Measurements from ENCODE around the gene HOXD9. TPM values are rescaled to one million over a fixed set of nuclear protein-coding genes. Genes with fewer than 3 reads are reported as not detected.

The HOXD9 gene
- polyA plus RNA-seq, 1 donor (not counting 4 experiments of a cell fraction or from before 2014, with no cell fraction given): not detected

DNA sequence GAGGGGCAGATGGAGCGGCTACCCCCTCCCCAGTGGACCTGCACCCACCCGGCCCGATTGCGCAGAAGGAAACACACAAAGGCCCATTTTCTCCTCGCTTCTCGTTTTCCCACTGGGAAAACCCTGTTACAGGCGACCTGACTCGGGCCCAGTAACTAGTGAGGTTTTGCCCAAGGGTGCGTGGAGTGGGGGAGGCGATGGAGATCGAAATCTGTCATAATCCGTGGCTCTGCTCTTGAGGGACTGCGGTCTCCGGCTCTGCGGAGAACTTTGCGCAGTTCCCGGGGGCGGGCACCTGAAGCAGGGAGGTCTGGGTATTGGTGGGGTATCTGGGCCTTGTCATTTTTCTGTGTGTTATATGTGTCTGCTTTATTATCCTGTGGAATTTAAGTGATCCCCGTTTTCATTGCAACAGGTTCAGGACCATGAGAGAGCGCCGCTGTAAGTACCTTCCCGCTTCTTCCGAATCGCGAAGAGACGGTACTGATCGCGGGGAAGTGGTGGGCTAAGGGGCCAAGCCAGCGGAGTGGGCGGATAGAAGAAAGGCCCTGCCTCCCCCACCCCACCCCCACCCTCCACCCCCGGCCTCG lies 24.8 kb downstream of the HOXD9 start:
- no peak overlapping the region for H3K4me3 ChIP-seq (ENCODE audit: control insufficient read depth in 2 of 3, extremely low read depth in 1 of 3, insufficient read depth in 2 of 3, low read depth in 1 of 3, low read length in 3 of 3)
- H3K79me2 ChIP-seq (ENCODE audit: control insufficient read depth, insufficient read depth, low read length): no peaks in the 10 kb centered on the region
- no peak overlapping the region for H3K9ac ChIP-seq (ENCODE audit: control insufficient read depth, extremely low read depth, insufficient read depth, low read length)
- no peak for FAIRE-seq
- dilution Hi-C loops (cut with MboI; ENCODE audit: extremely low pct_ligation_motif_present, low sequenced_read_pairs): no loop called here
- no peaks in the 10 kb centered on the region for H3K9me3 ChIP-seq (ENCODE audit: control insufficient read depth, low read depth, low read length)
- no peaks in the 10 kb centered on the region for H3K9me1 ChIP-seq (ENCODE audit: control insufficient read depth, extremely low read depth, insufficient read depth, low read length)
- DNase-seq (ENCODE audit: low read depth, low spot score): no peak
- H3K4me1 ChIP-seq (ENCODE audit: control insufficient read depth, extremely low read depth, insufficient read depth, low read length): no peaks in the 10 kb centered on the region
- H3K36me3 ChIP-seq (ENCODE audit: control insufficient read depth in 2 of 2, extremely low read depth in 1 of 2, insufficient read depth in 2 of 2, low read length in 2 of 2): no peaks in the 10 kb centered on the region
- H2AFZ ChIP-seq (ENCODE audit: control insufficient read depth, low read length): no peak overlapping the region
- H3K27me3 ChIP-seq (ENCODE audit: control insufficient read depth, extremely low read depth, insufficient read depth, low read length): peaks cover 80% of the 10 kb centered on the region
- H4K20me1 ChIP-seq (ENCODE audit: control insufficient read depth, extremely low read depth, insufficient read depth, low read length): no peaks in the 10 kb centered on the region
- TF ChIP-seq, protein P1, sequence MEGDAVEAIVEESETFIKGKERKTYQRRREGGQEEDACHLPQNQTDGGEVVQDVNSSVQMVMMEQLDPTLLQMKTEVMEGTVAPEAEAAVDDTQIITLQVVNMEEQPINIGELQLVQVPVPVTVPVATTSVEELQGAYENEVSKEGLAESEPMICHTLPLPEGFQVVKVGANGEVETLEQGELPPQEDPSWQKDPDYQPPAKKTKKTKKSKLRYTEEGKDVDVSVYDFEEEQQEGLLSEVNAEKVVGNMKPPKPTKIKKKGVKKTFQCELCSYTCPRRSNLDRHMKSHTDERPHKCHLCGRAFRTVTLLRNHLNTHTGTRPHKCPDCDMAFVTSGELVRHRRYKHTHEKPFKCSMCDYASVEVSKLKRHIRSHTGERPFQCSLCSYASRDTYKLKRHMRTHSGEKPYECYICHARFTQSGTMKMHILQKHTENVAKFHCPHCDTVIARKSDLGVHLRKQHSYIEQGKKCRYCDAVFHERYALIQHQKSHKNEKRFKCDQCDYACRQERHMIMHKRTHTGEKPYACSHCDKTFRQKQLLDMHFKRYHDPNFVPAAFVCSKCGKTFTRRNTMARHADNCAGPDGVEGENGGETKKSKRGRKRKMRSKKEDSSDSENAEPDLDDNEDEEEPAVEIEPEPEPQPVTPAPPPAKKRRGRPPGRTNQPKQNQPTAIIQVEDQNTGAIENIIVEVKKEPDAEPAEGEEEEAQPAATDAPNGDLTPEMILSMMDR (optimal IDR thresholded peaks at IDR 0.05 in 1 of 3, IDR thresholded peaks at IDR 0.05 in 1 of 3, conservative IDR thresholded peaks at IDR 0.05 in 1 of 3; ENCODE audit: extremely low read depth in 1 of 3, insufficient read depth in 2 of 3, low read length in 3 of 3): no peak
- no peak for TF ChIP-seq EZH2 (IDR thresholded peaks at IDR 0.05; ENCODE audit: low read length)
- no peak overlapping the region for H3K27ac ChIP-seq (ENCODE audit: control insufficient read depth, insufficient read depth, low read length)
- H3K4me2 ChIP-seq (ENCODE audit: control insufficient read depth, extremely low read depth, insufficient read depth, low read depth, low read length): no peak overlapping the region

DNA sequence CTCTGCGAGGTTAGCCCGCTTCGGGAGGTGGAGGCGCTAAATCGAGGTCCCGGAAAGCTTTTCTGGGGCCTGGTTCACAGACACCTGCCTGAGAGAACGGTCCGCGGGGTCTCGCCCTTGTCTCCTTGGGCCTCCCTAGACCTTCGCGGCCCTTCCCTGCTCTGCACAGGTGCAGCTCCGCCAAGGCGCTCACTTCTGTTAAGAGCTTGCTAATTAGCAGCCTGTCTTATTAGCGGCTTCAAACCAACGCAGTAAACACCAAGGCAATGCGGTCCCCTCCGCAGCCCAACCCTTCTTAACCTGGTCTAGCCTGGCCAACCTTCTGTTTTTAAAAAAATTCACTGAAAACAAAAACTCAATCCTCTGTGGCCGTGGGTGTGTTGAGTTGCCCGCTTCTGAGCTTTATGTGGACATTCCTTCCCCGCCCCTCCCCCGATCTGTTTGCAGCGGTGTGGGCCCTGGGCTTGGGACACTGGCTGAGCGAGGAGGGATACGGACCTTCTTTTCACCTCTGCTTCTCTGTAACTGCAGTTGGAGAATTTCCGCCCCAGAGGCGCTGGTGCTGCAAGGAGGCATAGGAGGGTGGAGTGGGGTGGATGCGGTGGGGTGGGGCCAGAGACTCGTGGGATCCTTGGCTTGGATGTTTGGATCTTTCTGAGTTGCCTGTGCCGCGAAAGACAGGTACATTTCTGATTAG lies 25.4 kb downstream of the HOXD9 start:
- dilution Hi-C loops (cut with MboI; ENCODE audit: extremely low pct_ligation_motif_present, low sequenced_read_pairs): no loop called here
- Histone ChIP-seq H3K4me3 (ENCODE audit: control insufficient read depth in 2 of 3, extremely low read depth in 1 of 3, insufficient read depth in 2 of 3, low read depth in 1 of 3, low read length in 3 of 3) (no peak overlapping the region), H3K27ac (ENCODE audit: control insufficient read depth, insufficient read depth, low read length) (no peak overlapping the region), H3K9me1 (ENCODE audit: control insufficient read depth, extremely low read depth, insufficient read depth, low read length) (no peaks in the 10 kb centered on the region), H4K20me1 (ENCODE audit: control insufficient read depth, extremely low read depth, insufficient read depth, low read length) (no peaks in the 10 kb centered on the region), H3K4me2 (ENCODE audit: control insufficient read depth, extremely low read depth, insufficient read depth, low read depth, low read length) (no peak overlapping the region), H3K9me3 (ENCODE audit: control insufficient read depth, low read depth, low read length) (no peaks in the 10 kb centered on the region), H3K79me2 (ENCODE audit: control insufficient read depth, insufficient read depth, low read length) (no peaks in the 10 kb centered on the region), H3K27me3 (ENCODE audit: control insufficient read depth, extremely low read depth, insufficient read depth, low read length) (peaks cover 85% of the 10 kb centered on the region), H3K9ac (ENCODE audit: control insufficient read depth, extremely low read depth, insufficient read depth, low read length) (no peak overlapping the region), H2AFZ (ENCODE audit: control insufficient read depth, low read length) (no peak overlapping the region), H3K36me3 (ENCODE audit: control insufficient read depth in 2 of 2, extremely low read depth in 1 of 2, insufficient read depth in 2 of 2, low read length in 2 of 2) (no peaks in the 10 kb centered on the region), H3K4me1 (ENCODE audit: control insufficient read depth, extremely low read depth, insufficient read depth, low read length) (no peaks in the 10 kb centered on the region)
- peak; percentile 80 for TF ChIP-seq EZH2 (IDR thresholded peaks at IDR 0.05; ENCODE audit: low read length)
- TF ChIP-seq, protein P1 (optimal IDR thresholded peaks at IDR 0.05 in 1 of 3, IDR thresholded peaks at IDR 0.05 in 1 of 3, conservative IDR thresholded peaks at IDR 0.05 in 1 of 3; ENCODE audit: extremely low read depth in 1 of 3, insufficient read depth in 2 of 3, low read length in 3 of 3): no peak
- FAIRE-seq (no peak), DNase-seq (ENCODE audit: low read depth, low spot score) (no peak)
